VCaP (cell line): Measurements from ENCODE around the gene SLC39A11.

Experiments used
- H3K27ac ChIP-seq: fragments of 450-650 bp; 2 replicates; pipeline ENCODE4 v1.5.1; 2017
- TF ChIP-seq, protein P1 (sequence below): fragments of 450-650 bp; conservative IDR thresholded peaks from 2 replicates; pipeline ENCODE4 v1.5.1; 2017; ENCODE audit warnings: mild to moderate bottlenecking, moderate library complexity

Gene SLC39A11

DNA sequence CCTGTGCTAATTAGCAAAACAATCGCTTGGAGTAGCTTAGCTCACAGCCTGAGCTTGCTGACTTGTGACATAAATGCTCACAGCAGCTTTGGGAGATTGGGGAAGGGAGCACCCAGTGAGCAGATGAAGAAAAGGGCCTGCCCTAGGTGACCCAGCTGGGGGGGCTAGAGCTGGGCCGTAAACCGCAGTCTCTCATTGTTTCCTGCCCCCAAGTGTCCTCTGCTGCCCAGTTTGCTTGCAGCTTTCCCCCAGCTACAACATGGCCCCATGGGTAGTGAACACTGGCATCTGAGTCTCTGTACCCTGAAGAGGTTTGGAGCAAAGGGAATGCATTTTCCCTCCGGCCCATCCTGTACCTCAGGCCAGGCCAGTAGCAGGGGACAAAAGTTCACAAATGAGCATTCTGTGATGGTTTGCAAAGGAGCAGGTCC is 349.4 kb downstream of the SLC39A11 start:
- TF ChIP-seq, protein P1, sequence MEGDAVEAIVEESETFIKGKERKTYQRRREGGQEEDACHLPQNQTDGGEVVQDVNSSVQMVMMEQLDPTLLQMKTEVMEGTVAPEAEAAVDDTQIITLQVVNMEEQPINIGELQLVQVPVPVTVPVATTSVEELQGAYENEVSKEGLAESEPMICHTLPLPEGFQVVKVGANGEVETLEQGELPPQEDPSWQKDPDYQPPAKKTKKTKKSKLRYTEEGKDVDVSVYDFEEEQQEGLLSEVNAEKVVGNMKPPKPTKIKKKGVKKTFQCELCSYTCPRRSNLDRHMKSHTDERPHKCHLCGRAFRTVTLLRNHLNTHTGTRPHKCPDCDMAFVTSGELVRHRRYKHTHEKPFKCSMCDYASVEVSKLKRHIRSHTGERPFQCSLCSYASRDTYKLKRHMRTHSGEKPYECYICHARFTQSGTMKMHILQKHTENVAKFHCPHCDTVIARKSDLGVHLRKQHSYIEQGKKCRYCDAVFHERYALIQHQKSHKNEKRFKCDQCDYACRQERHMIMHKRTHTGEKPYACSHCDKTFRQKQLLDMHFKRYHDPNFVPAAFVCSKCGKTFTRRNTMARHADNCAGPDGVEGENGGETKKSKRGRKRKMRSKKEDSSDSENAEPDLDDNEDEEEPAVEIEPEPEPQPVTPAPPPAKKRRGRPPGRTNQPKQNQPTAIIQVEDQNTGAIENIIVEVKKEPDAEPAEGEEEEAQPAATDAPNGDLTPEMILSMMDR = no peak
- H3K27ac ChIP-seq = no peak overlapping the region

DNA sequence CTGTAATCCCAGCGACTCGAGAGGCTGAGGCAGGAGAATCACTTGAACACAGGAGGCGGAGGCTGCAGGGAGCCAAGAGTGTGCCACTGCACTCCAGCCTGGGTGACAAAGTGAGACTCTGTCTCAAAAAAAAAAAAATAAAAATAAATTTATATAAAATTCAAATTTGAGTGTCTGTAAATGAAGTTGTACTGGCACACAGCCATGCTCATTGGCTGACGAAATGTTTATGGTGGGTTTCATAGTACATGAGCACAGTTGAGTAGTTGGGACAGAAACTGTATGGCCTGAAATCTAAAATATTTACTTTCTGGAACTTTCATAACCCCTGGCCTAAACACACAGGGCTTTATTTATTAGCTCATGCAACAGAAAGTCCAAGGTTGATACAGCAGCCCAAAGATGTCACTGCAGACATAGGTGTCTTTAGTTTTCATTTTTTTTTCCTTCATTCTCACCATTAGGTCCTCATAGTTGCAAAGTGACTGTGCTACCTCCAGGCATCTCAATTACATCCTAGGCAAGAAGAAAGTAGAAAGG is 355.3 kb downstream of the SLC39A11 start:
- H3K27ac ChIP-seq = no peak overlapping the region
- TF ChIP-seq, protein P1 = no peak

DNA sequence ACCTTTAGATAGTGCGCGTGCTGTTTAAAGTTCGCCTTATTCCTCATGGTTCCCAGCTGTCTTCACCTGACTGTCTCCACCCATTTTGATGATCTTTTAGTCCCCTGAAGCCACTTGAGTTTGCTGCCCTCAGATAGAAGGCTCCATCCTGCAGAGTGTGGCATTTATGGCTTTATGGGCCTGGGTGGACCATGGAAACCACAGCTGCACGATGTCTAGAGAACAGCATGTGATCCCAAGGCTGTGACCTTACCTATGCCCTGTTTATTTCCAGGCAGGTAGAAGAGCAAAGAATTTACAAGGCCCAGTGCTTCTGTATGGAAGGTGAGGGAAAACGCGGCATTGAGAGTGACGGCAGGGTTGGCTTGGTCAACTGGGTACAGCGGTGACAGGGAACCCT is 356.9 kb downstream of the SLC39A11 start:
- TF ChIP-seq, protein P1 = no peak

DNA sequence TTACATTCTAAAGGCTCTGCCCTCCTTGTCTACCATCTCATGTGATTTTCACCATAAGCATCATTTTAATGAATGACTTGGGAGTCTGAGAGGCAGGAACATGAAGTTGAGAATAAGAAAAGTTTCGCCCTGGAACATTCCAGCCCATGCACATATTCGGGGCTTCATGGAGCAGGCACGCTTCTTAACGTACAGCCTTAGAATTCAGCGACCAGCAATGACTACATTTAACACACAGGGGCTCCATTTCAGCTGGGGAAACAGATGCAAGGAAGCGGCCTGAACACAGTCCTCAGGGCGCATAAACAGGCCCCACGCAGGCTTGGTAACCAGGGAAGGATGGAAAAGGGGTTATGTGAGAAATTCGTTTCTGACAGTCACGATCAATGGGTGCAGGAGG is 357.4 kb downstream of the SLC39A11 start:
- TF ChIP-seq, protein P1 = no peak

More for the DNA sequence above, 356.9 kb downstream of the SLC39A11 start:
- H3K27ac ChIP-seq = no peak overlapping the region

DNA sequence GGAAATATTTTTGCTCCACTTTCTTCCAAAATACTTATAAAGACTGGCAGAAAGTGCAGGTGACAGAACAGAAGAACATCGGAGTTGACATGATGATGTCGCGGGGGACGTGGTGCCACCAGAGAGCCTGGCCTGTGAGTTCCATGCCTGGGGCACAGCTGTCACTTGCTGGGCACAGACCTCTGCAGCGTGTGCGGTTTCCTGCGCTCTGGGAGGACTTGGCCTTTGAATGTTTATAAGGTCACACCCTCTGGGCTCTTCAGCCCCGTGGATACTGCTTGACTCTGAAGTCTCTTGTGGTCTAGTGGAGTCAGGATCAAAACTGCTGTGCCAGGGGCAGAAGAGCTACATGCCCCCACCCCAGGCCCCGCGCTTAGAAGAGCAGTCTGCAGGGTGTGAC is 357.9 kb downstream of the SLC39A11 start:
- H3K27ac ChIP-seq = no peak overlapping the region
- TF ChIP-seq, protein P1 = no peak

More for the DNA sequence above, 357.4 kb downstream of the SLC39A11 start:
- H3K27ac ChIP-seq = no peak overlapping the region

DNA sequence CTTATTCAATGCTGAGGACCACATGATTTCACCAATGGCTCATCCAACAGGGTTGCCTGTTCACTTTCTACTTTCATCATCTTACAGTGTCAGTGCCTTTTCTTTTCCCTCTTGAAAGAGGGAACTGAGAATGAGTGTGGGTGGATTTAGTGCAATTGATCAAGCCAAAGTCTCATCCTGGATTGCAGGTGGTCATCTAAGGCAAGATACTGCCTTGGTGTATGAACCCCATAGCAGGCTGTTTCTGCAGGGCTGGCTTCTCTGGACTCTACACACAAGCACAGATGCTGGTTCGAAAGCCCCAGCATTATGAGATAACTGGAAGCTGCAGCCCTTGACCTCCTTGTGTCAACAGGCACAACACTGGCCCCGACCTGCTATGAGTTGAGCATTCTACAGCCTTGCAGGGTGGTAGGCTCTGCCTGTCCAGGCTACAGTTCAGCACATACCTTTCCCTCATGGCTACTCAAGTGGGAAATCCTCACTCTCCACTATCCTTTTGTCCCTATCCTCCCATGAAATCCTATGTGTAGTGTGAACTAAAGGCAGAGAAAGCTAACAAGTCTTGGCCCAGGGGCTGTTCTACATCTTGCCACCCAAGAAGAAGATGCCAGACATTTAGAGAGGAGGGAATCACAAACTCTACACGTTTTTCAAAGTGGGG is 358.7 kb downstream of the SLC39A11 start:
- H3K27ac ChIP-seq = no peak overlapping the region
- TF ChIP-seq, protein P1 = no peak

DNA sequence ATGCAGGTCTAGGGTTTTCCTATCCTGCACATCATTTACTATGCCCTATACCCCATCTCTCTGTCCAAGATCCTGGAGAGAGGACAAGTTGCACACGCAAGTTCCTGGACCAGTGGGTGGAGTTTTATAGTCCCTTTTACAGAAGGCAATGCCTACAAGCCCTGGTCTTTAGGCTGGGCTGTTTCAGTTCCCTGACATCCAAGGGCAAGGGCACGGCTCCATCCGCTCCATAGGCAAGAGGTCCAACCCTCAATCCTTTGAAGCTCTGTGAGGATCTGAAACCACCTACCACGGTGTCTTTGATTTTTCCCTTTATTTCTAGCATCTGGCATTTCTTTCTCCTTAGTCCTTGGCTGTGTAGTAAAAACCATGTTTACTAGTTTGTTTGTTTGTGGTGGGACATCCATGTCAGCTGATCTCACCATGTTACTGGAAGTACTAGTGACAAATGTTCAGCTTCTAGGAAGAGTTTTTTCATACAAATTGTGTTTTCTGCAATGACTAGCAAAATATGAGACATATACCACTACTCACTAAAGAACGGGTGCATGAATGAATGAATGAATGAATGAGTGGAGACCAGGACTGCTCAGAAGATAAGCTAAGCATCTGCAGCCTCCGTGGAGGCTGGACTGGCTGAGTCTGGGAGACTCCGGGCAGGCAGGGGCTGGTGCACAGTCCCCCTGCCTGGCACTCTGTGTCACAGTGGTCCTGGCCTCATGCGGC is 359.4 kb downstream of the SLC39A11 start:
- no peak overlapping the region for H3K27ac ChIP-seq
- TF ChIP-seq, protein P1 = no peak
